GM21529 (cell line): ENCODE measurements around the gene AVPI1.
"Not testable (repeated sequence)": the region's sequence is repeated elsewhere in the genome, so short reads cannot be mapped to it uniquely, and the experiment has no call there.

Experiments
- ATAC-seq: cut with Tn5 transposase; IDR thresholded peaks from one replicate; pipeline ENCODE4 v1.9.1; 2021; ENCODE audit not compliant: unreplicated experiment

Gene AVPI1

GRCh38 chr10:97642471-97643159, 44.4 kb downstream of the AVPI1 start:
- not testable (repeated sequence) for ATAC-seq

- ATAC-seq, result peak; percentile 29
Measured at GRCh38 chr10:97640868-97641811, 45.9 kb downstream of the AVPI1 start.

- ATAC-seq, result peak; percentile 98
Measured at GRCh38 chr10:97640174-97640867, 46.7 kb downstream of the AVPI1 start, which contains the start of gene PI4K2A. PI4K2A (plus strand) TSS chr10:97640671; CDS start chr10:97640743, 72 bp downstream.

- not testable (repeated sequence) for ATAC-seq
Measured at GRCh38 chr10:97639090-97639489, 48.0 kb downstream of the AVPI1 start.

GRCh38 chr10:97635577-97635976, 51.5 kb downstream of the AVPI1 start:
- no peak for ATAC-seq

- ATAC-seq, result no peak
Measured at GRCh38 chr10:97633921-97634320, 53.1 kb downstream of the AVPI1 start.

- ATAC-seq, result peak; percentile 100
Measured at GRCh38 chr10:97632949-97633884, 53.8 kb downstream of the AVPI1 start, which contains the start of gene MORN4. MORN4 (minus strand) TSS chr10:97633500; CDS start chr10:97619653, 13,847 bp downstream.

- no peak for ATAC-seq
Measured at GRCh38 chr10:97631098-97631497, 55.9 kb downstream of the AVPI1 start.

GRCh38 chr10:97629289-97629688, 57.8 kb downstream of the AVPI1 start:
- ATAC-seq, result no peak

- no peak for ATAC-seq
Measured at GRCh38 chr10:97628228-97628627, 58.8 kb downstream of the AVPI1 start.

- no peak for ATAC-seq
Measured at GRCh38 chr10:97627731-97628130, 59.3 kb downstream of the AVPI1 start.
